Cardiac fibroblast (primary cell): ENCODE results near the gene SEMA4B.

Experiments
- DNase-seq, 2 donors: peaks; one replicate each; pipeline versions ENCODE4 v3.0.0 to v3.0.0-alpha.2; 2010; ENCODE audit warnings: low read depth in 2 of 2
- H3K4me3 ChIP-seq, 2 donors: replicated peaks in 1 of 2; 1 replicate in 1 of 2; 2 replicates in 1 of 2; pipeline ENCODE4 v1.5.1; 2011; ENCODE audit warnings: low read depth in 2 of 2, low read length in 2 of 2, mild to moderate bottlenecking in 2 of 2, moderate library complexity in 1 of 2
- CTCF ChIP-seq: IDR thresholded peaks from one replicate; pipeline ENCODE4 v1.5.1; 2011; ENCODE audit warnings: low read depth, mild to moderate bottlenecking, low read length, inconsistent platforms

The SEMA4B gene

GRCh38 chr15:90219421-90220141 lies 18.5 kb downstream of the SEMA4B start:
- no peak overlapping the region for H3K4me3 ChIP-seq
- DNase-seq = peak; percentile 23 to 31
- peak; percentile 75 for TF ChIP-seq CTCF

GRCh38 chr15:90221246-90221900 lies 20.2 kb downstream of the SEMA4B start:
- peak; percentile 93 to 96 for DNase-seq

GRCh38 chr15:90222547-90222946 lies 21.4 kb downstream of the SEMA4B start:
- TF ChIP-seq CTCF = no peak
- no peak for DNase-seq
- H3K4me3 ChIP-seq = no peak overlapping the region

More at GRCh38 chr15:90221246-90221900, 20.2 kb downstream of the SEMA4B start:
- H3K4me3 ChIP-seq = no peak overlapping the region
- peak; percentile 93 for TF ChIP-seq CTCF

GRCh38 chr15:90223441-90224165 lies 22.5 kb downstream of the SEMA4B start:
- DNase-seq = no peak
- TF ChIP-seq CTCF = no peak
- H3K4me3 ChIP-seq = no peak overlapping the region

GRCh38 chr15:90225047-90225446 lies 23.9 kb downstream of the SEMA4B start:
- H3K4me3 ChIP-seq = no peak overlapping the region
- TF ChIP-seq CTCF = no peak
- no peak for DNase-seq

- no peak overlapping the region for H3K4me3 ChIP-seq
- DNase-seq = no peak
- no peak for TF ChIP-seq CTCF
Measured at GRCh38 chr15:90225504-90226234, 24.5 kb downstream of the SEMA4B start.
